IMR-90 (cell line): ENCODE results near the gene CDKN2C. TPM values are rescaled to one million over a fixed set of nuclear protein-coding genes. Genes with fewer than 3 reads are reported as not detected.

ENCODE experiments used
- ATAC-seq: fragments of 200-7000 bp; cut with Tn5 transposase; 2 replicates; pipeline ENCODE4 v1.9.1; 2020; ENCODE audit warnings: low read depth, mild to moderate bottlenecking, moderate library complexity
- BruUV-seq: library from RNA; stranded (reverse); fragments of 400-500 nt; replicated peaks from 2 replicates; lab custom pipeline; 2021; lab: Mats Ljungman, UMichigan
- CTCF ChIA-PET: fragments of 300-600 bp; formaldehyde crosslinking; extraction: SDS; loops from one replicate; lab custom pipeline; 2021; ENCODE audit warnings: antibody characterized with exemption; lab: Yijun Ruan, JAX
- POLR2A ChIA-PET: fragments of 300-600 bp; sonication (Branson Sonifier 250); formaldehyde crosslinking; loops from one replicate; lab custom pipeline; 2022; ENCODE audit warnings: antibody characterized with exemption; ENCODE audit not compliant: unreplicated experiment; lab: Charles Lee
- DNase-seq: peaks from one replicate; pipeline ENCODE4 v3.0.0; 2013
- H2AFZ ChIP-seq: replicated peaks from 2 replicates; pipeline ENCODE3; 2013; ENCODE audit warnings: low read length, mild to moderate bottlenecking; ENCODE audit not compliant: poor library complexity
- H2AK5ac ChIP-seq: 2 replicates; pipeline ENCODE4 v1.6.1; 2013; ENCODE audit warnings: low read depth, low read length, inconsistent platforms
- H2AK9ac ChIP-seq: replicated peaks from 2 replicates; pipeline ENCODE3; 2013; ENCODE audit warnings: mild to moderate bottlenecking, low read depth, low read length, moderate library complexity; ENCODE audit not compliant: poor library complexity
- H2BK120ac ChIP-seq: 2 replicates; pipeline ENCODE4 v1.6.1; 2013; ENCODE audit warnings: low read depth, low read length, inconsistent platforms
- H2BK15ac ChIP-seq: 3 replicates; pipeline ENCODE4 v1.6.1; 2013; ENCODE audit warnings: low read depth, low read length, inconsistent platforms
- H2BK20ac ChIP-seq: 2 replicates; pipeline ENCODE4 v1.6.1; 2013; ENCODE audit warnings: low read depth, mild to moderate bottlenecking, inconsistent platforms, low read length, moderate library complexity
- H2BK5ac ChIP-seq: 2 replicates; pipeline ENCODE4 v1.6.1; 2013; ENCODE audit warnings: mild to moderate bottlenecking, low read depth, low read length, inconsistent platforms; ENCODE audit not compliant: poor library complexity, severe bottlenecking
- H3K14ac ChIP-seq: replicated peaks from 2 replicates; pipeline ENCODE4 v1.6.1; 2013; ENCODE audit warnings: low read depth, low read length, inconsistent platforms
- H3K18ac ChIP-seq: 2 replicates; pipeline ENCODE4 v1.6.1; 2013; ENCODE audit warnings: low read depth, low read length, control low read depth
- H3K23ac ChIP-seq: 2 replicates; pipeline ENCODE4 v1.6.1; 2013; ENCODE audit warnings: low read depth, low read length, inconsistent platforms
- H3K27ac ChIP-seq: 2 replicates; pipeline ENCODE4 v1.5.1; 2013; ENCODE audit warnings: mild to moderate bottlenecking, control low read depth, low read length; ENCODE audit not compliant: insufficient read depth
- H3K27me3 ChIP-seq: 2 replicates; pipeline ENCODE4 v1.6.1; 2013; ENCODE audit warnings: low read length; ENCODE audit not compliant: control insufficient read depth, insufficient read depth
- H3K36me3 ChIP-seq: 2 replicates; pipeline ENCODE4 v1.6.1; 2013; ENCODE audit warnings: low read length, mixed read lengths; ENCODE audit not compliant: control insufficient read depth, insufficient read depth
- H3K4ac ChIP-seq: 2 replicates; pipeline ENCODE4 v1.6.1; 2013; ENCODE audit warnings: low read depth, low read length, inconsistent platforms
- H3K4me1 ChIP-seq: 2 replicates; pipeline ENCODE4 v1.6.1; 2013; ENCODE audit warnings: low read length, mixed read lengths; ENCODE audit not compliant: control insufficient read depth, insufficient read depth
- H3K4me2 ChIP-seq: 2 replicates; pipeline ENCODE4 v1.6.1; 2013; ENCODE audit warnings: low read depth, mild to moderate bottlenecking, control low read depth, low read length, moderate library complexity
- H3K4me3 ChIP-seq: 2 replicates; pipeline ENCODE4 v1.5.1; 2013; ENCODE audit warnings: low read depth, mild to moderate bottlenecking, control low read depth, low read length, moderate library complexity; ENCODE audit not compliant: insufficient read depth
- H3K56ac ChIP-seq: 2 replicates; pipeline ENCODE4 v1.6.1; 2013; ENCODE audit warnings: low read length, inconsistent platforms; ENCODE audit not compliant: insufficient read depth; ENCODE audit errors: extremely low read depth
- H3K79me1 ChIP-seq, 2 experiments: 2 replicates each; pipeline ENCODE4 v1.6.1; 2013; ENCODE audit warnings: low read length in 2 of 2, inconsistent platforms in 1 of 2, low read depth in 1 of 2
- H3K9ac ChIP-seq: 2 replicates; pipeline ENCODE4 v1.6.1; 2013; ENCODE audit warnings: low read depth, low read length, control low read depth
- H3K9me1 ChIP-seq: 2 replicates; pipeline ENCODE4 v1.6.1; 2013; ENCODE audit warnings: low read length, inconsistent platforms; ENCODE audit not compliant: insufficient read depth
- H3K9me3 ChIP-seq: 2 replicates; pipeline ENCODE4 v1.6.1; 2013; ENCODE audit warnings: low read length; ENCODE audit not compliant: control insufficient read depth, insufficient read depth
- H4K20me1 ChIP-seq: 2 replicates; pipeline ENCODE4 v1.6.1; 2013; ENCODE audit warnings: low read length, inconsistent platforms; ENCODE audit not compliant: insufficient read depth
- H4K5ac ChIP-seq: 2 replicates; pipeline ENCODE4 v1.6.1; 2013; ENCODE audit warnings: mild to moderate bottlenecking, low read depth, low read length, control low read depth
- H4K8ac ChIP-seq, 2 experiments: 2 replicates each; pipeline ENCODE4 v1.6.1; 2013; ENCODE audit warnings: low read depth in 2 of 2, low read length in 2 of 2, control low read depth in 1 of 2, inconsistent platforms in 1 of 2
- H4K91ac ChIP-seq: 2 replicates; pipeline ENCODE4 v1.6.1; 2013; ENCODE audit warnings: low read depth, low read length, inconsistent platforms; ENCODE audit not compliant: insufficient read depth
- BHLHE40 ChIP-seq: fragments of 150-350 bp; IDR thresholded peaks from 2 replicates; pipeline ENCODE4 v1.6.1; 2016; ENCODE audit warnings: mild to moderate bottlenecking, low read depth, low read length
- CEBPB ChIP-seq: IDR thresholded peaks from 2 replicates; pipeline ENCODE4 v1.6.1; 2012; ENCODE audit warnings: low read depth, low read length, improper control_type of control experiment
- CHD1 ChIP-seq: IDR thresholded peaks from 2 replicates; pipeline ENCODE4 v1.6.1; 2012; ENCODE audit warnings: low read depth, low read length, improper control_type of control experiment
- FOS ChIP-seq: fragments of 150-350 bp; IDR thresholded peaks from 2 replicates; pipeline ENCODE4 v1.6.1; 2016; ENCODE audit warnings: low read depth, low read length
- MAFK ChIP-seq: IDR thresholded peaks from 2 replicates; pipeline ENCODE4 v1.6.1; 2012; ENCODE audit warnings: low read depth, low read length, improper control_type of control experiment
- MAZ ChIP-seq: IDR thresholded peaks from 2 replicates; pipeline ENCODE4 v1.6.1; 2012; ENCODE audit warnings: low read depth, mild to moderate bottlenecking, low read length, improper control_type of control experiment, moderate library complexity, borderline replicate concordance
- MXI1 ChIP-seq: IDR thresholded peaks from 2 replicates; pipeline ENCODE4 v1.6.1; 2012; ENCODE audit warnings: low read depth, mild to moderate bottlenecking, low read length, moderate library complexity, borderline replicate concordance
- NFE2L2 ChIP-seq: fragments of 150-350 bp; IDR thresholded peaks from 2 replicates; pipeline ENCODE4 v1.6.1; 2016; ENCODE audit warnings: low read depth, mild to moderate bottlenecking, low read length
- POLR2A ChIP-seq: IDR thresholded peaks from 2 replicates; pipeline ENCODE4 v1.6.1; 2012; ENCODE audit warnings: mild to moderate bottlenecking, low read depth, low read length
- RAD21 ChIP-seq: IDR thresholded peaks from 2 replicates; pipeline ENCODE4 v1.6.1; 2012; ENCODE audit warnings: low read length, improper control_type of control experiment
- RCOR1 ChIP-seq: IDR thresholded peaks from 2 replicates; pipeline ENCODE4 v1.6.1; 2012; ENCODE audit warnings: mild to moderate bottlenecking, low read length, improper control_type of control experiment; ENCODE audit not compliant: insufficient replicate concordance
- RFX5 ChIP-seq: IDR thresholded peaks from 2 replicates; pipeline ENCODE4 v1.8.0; 2012; ENCODE audit warnings: low read depth, mild to moderate bottlenecking, low read length, moderate library complexity
- SMC3 ChIP-seq: fragments of 150-350 bp; IDR thresholded peaks from 2 replicates; pipeline ENCODE4 v1.6.1; 2016; ENCODE audit warnings: low read depth, mild to moderate bottlenecking, antibody characterized with exemption, low read length, moderate library complexity
- WGBS, 2 experiments: methylation state at CpG; one replicate each; pipeline versions ENCODE4 v1.1.5 to v1.1.7; 2013; ENCODE audit warnings: missing lambda C conversion rate in 2 of 2; ENCODE audit not compliant: insufficient read length in 1 of 2; ENCODE audit errors: extremely low coverage in 2 of 2; 5-methylcytosine and 5-hydroxymethylcytosine counted together
- dilution Hi-C: fragments of 300-500 bp; cut with HindIII; formaldehyde crosslinking; loops from one replicate; pipeline ENCODE4 v1.14.3; 2018; ENCODE audit warnings: low sequenced_read_pairs; ENCODE audit not compliant: unreplicated experiment
- in situ Hi-C: fragments of 300-500 bp; cut with MboI; formaldehyde crosslinking; loops from 3 replicates; pipeline ENCODE4 v1.14.3; 2019; ENCODE audit warnings: low sequenced_read_pairs, inconsistent platforms, mixed read lengths
- intact Hi-C: fragments of 100-400 bp; cut with micrococcal nuclease; formaldehyde crosslinking; loops from 2 replicates; pipeline ENCODE4 v1.10.0; 2022
- polyA plus RNA-seq, 3 experiments: library from polyadenylated mRNA; depleted of rRNA; stranded (reverse); fragments of >200 nt; gene quantifications; 2 replicates each; pipeline ENCODE4 v1.2.3, GENCODE V29; 2012; ENCODE audit warnings: low replicate concordance in 1 of 3
- total RNA-seq: library from RNA; depleted of rRNA; stranded (reverse); fragments of >200 nt; gene quantifications from 2 replicates; pipeline ENCODE4 v1.2.3, GENCODE V29; 2012
- TF ChIP-seq, protein P1 (sequence below): conservative IDR thresholded peaks from 2 replicates; pipeline ENCODE4 v1.5.1; 2012; ENCODE audit warnings: mild to moderate bottlenecking, low read depth, low read length, improper control_type of control experiment
- TF ChIP-seq, protein P2 (sequence below): fragments of 150-350 bp; IDR thresholded peaks from 2 replicates; pipeline ENCODE4 v1.6.1; 2016; ENCODE audit warnings: low read depth, mild to moderate bottlenecking, low read length, moderate library complexity, borderline replicate concordance
- TF ChIP-seq, protein P3 (sequence below): fragments of 150-350 bp; IDR thresholded peaks from 2 replicates; pipeline ENCODE4 v1.6.1; 2017; ENCODE audit warnings: mild to moderate bottlenecking, antibody characterized with exemption, low read length, low read depth

Gene CDKN2C
- total and polyA plus RNA-seq, 2 of the 4 experiments (the other 2 are of a cell fraction): 14.3 to 15.5 TPM

DNA sequence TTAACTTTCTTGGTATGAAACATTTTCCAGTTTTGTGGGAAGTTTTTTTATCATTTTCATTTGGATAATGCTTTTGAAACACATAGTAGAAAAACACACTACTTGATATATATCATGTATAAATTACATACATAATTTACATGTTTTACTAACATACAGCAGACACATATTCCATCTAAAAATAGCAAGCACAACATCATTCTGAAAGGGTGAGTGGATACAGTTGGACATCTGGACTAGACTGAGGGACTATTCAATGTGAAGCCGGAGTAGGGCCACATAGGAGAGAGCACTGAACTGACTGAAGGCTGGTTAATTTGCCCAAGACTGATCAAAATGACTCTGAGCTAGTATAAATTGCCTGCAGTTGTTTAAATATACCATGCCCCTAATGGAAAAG is 11.7 kb downstream of the CDKN2C start:
- no peak overlapping the region for H3K14ac ChIP-seq
- H3K4me1 ChIP-seq: no peaks in the 10 kb centered on the region
- no peak overlapping the region for H2BK120ac ChIP-seq
- H2AFZ ChIP-seq: no peak overlapping the region
- peaks cover 2 to 21% of the 10 kb centered on the region in 2 experiments; a peak in 3 of 4 replicates for H3K79me1 ChIP-seq
- no peak overlapping the region for H2BK15ac ChIP-seq
- H3K23ac ChIP-seq: peak overlapping the region; percentile 1; the same call in 1 of the 2 replicates
- ATAC-seq (no peak), DNase-seq (no peak)
- H3K4me2 ChIP-seq: 0 out of 2 replicates have a peak overlapping the region, but pooled peaks have one; percentile 16
- dilution Hi-C loops: no loop called here
- H4K91ac ChIP-seq: no peak overlapping the region
- no peaks in the 10 kb centered on the region for H4K20me1 ChIP-seq
- no peak overlapping the region for H2BK20ac ChIP-seq
- H3K36me3 ChIP-seq: no peaks in the 10 kb centered on the region
- intact Hi-C loops: no loop called here
- no peak overlapping the region for H3K9ac ChIP-seq
- no peak for TF ChIP-seq CHD1
- no peak for TF ChIP-seq RCOR1
- TF ChIP-seq FOS: no peak
- TF ChIP-seq POLR2A: no peak
- no peak for TF ChIP-seq MAFK
- TF ChIP-seq CEBPB: no peak
- no peak for TF ChIP-seq NFE2L2
- TF ChIP-seq, protein P1, sequence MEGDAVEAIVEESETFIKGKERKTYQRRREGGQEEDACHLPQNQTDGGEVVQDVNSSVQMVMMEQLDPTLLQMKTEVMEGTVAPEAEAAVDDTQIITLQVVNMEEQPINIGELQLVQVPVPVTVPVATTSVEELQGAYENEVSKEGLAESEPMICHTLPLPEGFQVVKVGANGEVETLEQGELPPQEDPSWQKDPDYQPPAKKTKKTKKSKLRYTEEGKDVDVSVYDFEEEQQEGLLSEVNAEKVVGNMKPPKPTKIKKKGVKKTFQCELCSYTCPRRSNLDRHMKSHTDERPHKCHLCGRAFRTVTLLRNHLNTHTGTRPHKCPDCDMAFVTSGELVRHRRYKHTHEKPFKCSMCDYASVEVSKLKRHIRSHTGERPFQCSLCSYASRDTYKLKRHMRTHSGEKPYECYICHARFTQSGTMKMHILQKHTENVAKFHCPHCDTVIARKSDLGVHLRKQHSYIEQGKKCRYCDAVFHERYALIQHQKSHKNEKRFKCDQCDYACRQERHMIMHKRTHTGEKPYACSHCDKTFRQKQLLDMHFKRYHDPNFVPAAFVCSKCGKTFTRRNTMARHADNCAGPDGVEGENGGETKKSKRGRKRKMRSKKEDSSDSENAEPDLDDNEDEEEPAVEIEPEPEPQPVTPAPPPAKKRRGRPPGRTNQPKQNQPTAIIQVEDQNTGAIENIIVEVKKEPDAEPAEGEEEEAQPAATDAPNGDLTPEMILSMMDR: no peak
- no peak for TF ChIP-seq MXI1
- TF ChIP-seq, protein P2, sequence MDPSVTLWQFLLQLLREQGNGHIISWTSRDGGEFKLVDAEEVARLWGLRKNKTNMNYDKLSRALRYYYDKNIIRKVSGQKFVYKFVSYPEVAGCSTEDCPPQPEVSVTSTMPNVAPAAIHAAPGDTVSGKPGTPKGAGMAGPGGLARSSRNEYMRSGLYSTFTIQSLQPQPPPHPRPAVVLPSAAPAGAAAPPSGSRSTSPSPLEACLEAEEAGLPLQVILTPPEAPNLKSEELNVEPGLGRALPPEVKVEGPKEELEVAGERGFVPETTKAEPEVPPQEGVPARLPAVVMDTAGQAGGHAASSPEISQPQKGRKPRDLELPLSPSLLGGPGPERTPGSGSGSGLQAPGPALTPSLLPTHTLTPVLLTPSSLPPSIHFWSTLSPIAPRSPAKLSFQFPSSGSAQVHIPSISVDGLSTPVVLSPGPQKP: no peak
- no peak for TF ChIP-seq RAD21
- TF ChIP-seq, protein P3, sequence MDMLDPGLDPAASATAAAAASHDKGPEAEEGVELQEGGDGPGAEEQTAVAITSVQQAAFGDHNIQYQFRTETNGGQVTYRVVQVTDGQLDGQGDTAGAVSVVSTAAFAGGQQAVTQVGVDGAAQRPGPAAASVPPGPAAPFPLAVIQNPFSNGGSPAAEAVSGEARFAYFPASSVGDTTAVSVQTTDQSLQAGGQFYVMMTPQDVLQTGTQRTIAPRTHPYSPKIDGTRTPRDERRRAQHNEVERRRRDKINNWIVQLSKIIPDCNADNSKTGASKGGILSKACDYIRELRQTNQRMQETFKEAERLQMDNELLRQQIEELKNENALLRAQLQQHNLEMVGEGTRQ: no peak
- no peak for TF ChIP-seq MAZ
- no peak for TF ChIP-seq BHLHE40
- no peak for TF ChIP-seq RFX5
- TF ChIP-seq SMC3: no peak
- H3K56ac ChIP-seq: no peak overlapping the region
- H2AK5ac ChIP-seq: no peak overlapping the region
- no peaks in the 10 kb centered on the region for H3K9me1 ChIP-seq
- H4K5ac ChIP-seq: no peak overlapping the region
- ChIA-PET POLR2A (no interaction called here), CTCF (no interaction called here)
- BruUV-seq: no TSS peak
- WGBS, 2 experiments: 100% methylated on average over 1 of the region's 1 CpG; no CpG with 5 or more reads in 1 of the 2 experiments
- no peak overlapping the region for H4K8ac ChIP-seq
- no peak overlapping the region for H2AK9ac ChIP-seq
- H3K18ac ChIP-seq: no peak overlapping the region
- H3K27ac ChIP-seq: no peak overlapping the region
- in situ Hi-C loops: no loop called here
- H2BK5ac ChIP-seq: no peak overlapping the region
- H3K4me3 ChIP-seq: no peak overlapping the region
- no peak overlapping the region for H3K4ac ChIP-seq
- H3K9me3 ChIP-seq: no peaks in the 10 kb centered on the region
- no peaks in the 10 kb centered on the region for H3K27me3 ChIP-seq
